ENCODE data around the gene CCNI.

The CCNI gene

DNA sequence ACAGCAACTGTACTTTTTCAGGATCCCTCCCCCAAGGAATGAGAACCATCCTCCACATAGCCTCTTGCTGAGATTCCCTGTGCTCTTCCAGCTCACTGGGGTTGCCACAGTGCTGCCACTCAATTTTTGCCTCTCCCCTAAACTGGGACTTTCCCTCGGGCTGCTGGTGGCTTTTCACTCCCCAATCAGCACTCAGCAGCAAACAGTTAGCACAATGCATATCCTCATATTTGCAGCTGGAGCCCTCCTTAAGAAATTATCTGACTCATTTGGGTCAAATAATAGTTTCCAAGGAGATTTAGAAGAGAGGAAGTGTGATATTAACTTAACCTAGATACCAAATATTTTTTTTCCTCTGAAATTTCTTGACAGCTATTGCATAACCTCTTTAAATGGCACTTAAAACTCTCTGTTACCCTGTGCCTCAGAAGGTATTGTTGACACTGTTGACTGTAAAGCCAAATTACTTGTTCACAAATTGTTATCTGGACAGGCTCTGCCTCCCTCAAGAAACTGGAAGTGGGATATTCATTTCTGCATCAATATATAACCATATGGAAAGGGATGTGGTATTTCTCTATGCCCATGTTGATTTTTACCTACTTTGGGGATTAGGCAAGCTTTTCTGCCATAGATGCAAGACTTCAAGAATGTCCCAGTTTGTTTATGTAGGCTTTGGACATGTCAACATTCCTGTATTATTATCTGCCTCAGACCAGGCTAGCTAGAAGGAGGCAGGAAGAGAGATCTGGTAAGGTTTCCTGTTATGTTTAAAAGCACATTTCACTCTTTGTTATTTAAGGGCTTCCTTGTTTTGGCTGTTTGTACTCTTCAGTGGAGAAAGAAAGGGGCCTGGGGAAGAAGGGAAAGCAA, 68.2 kb downstream of the CCNI start:
- H3K9ac ChIP-seq, result no peak overlapping the region; the same call in 1 of the 2 replicates
- peak overlapping the region; percentile 11 for H3K4me2 ChIP-seq
- H3K27ac ChIP-seq, result peak overlapping the region; percentile 10; the same call in 1 of the 2 replicates
- H4K20me1 ChIP-seq (ENCODE audit: insufficient read depth), result no peaks in the 10 kb centered on the region
- no peak overlapping the region for H2AFZ ChIP-seq (ENCODE audit: low read depth)
- H3K4me3 ChIP-seq (IDR thresholded peaks at IDR 0.05; ENCODE audit: insufficient read depth, low read depth, low read length), result no peak overlapping the region
- peaks cover 41% of the 10 kb centered on the region for H3K4me1 ChIP-seq (ENCODE audit: low read depth, poor library complexity, severe bottlenecking)
- no peaks in the 10 kb centered on the region for H3K36me3 ChIP-seq (ENCODE audit: insufficient read depth)
- TF ChIP-seq, protein P1, sequence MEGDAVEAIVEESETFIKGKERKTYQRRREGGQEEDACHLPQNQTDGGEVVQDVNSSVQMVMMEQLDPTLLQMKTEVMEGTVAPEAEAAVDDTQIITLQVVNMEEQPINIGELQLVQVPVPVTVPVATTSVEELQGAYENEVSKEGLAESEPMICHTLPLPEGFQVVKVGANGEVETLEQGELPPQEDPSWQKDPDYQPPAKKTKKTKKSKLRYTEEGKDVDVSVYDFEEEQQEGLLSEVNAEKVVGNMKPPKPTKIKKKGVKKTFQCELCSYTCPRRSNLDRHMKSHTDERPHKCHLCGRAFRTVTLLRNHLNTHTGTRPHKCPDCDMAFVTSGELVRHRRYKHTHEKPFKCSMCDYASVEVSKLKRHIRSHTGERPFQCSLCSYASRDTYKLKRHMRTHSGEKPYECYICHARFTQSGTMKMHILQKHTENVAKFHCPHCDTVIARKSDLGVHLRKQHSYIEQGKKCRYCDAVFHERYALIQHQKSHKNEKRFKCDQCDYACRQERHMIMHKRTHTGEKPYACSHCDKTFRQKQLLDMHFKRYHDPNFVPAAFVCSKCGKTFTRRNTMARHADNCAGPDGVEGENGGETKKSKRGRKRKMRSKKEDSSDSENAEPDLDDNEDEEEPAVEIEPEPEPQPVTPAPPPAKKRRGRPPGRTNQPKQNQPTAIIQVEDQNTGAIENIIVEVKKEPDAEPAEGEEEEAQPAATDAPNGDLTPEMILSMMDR (conservative IDR thresholded peaks at IDR 0.05; ENCODE audit: low read depth, low read length), result no peak
- H3K79me2 ChIP-seq (ENCODE audit: insufficient read depth, low read depth), result no peaks in the 10 kb centered on the region
- no peaks in the 10 kb centered on the region for H3K27me3 ChIP-seq (ENCODE audit: insufficient read depth, low read depth)

DNA sequence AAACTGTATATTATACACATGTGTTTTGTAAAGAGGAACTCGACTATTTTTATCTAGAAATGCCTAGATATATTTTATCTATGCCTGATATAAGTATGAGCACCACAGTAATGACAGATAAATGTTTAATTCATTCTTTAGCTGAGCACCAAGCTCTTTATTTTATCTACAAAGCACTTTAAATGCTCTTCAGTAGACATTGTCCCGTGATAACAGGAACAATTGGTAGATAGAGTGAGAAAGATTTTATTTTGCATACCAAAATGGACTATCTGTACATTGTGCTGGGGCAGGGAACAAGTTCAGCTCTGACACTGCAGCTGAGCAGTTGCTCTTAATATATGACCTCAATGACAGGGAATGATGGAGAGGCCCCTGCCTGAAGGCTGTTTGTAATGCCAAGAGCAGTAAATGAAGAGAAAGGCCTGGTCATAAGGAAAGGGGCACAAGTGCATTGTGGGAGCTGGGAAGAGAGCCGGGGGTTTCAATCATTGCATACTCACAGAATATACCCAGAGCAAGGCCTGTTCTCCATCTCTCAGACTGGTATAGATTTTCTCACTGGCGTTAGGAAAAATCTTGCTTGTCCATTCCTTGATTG, 68.9 kb downstream of the CCNI start:
- H3K4me1 ChIP-seq (ENCODE audit: low read depth, poor library complexity, severe bottlenecking), result peaks cover 41% of the 10 kb centered on the region
- H3K4me3 ChIP-seq (IDR thresholded peaks at IDR 0.05; ENCODE audit: insufficient read depth, low read depth, low read length), result no peak overlapping the region
- no peak overlapping the region for H2AFZ ChIP-seq (ENCODE audit: low read depth)
- H3K27ac ChIP-seq, result peak overlapping the region; percentile 10; the same call in 1 of the 2 replicates
- no peaks in the 10 kb centered on the region for H3K36me3 ChIP-seq (ENCODE audit: insufficient read depth)
- H4K20me1 ChIP-seq (ENCODE audit: insufficient read depth), result no peaks in the 10 kb centered on the region
- H3K27me3 ChIP-seq (ENCODE audit: insufficient read depth, low read depth), result no peaks in the 10 kb centered on the region
- no peaks in the 10 kb centered on the region for H3K79me2 ChIP-seq (ENCODE audit: insufficient read depth, low read depth)
- H3K4me2 ChIP-seq, result peak overlapping the region; percentile 11
- H3K9ac ChIP-seq, result no peak overlapping the region
- TF ChIP-seq, protein P1 (conservative IDR thresholded peaks at IDR 0.05; ENCODE audit: low read depth, low read length), result no peak

DNA sequence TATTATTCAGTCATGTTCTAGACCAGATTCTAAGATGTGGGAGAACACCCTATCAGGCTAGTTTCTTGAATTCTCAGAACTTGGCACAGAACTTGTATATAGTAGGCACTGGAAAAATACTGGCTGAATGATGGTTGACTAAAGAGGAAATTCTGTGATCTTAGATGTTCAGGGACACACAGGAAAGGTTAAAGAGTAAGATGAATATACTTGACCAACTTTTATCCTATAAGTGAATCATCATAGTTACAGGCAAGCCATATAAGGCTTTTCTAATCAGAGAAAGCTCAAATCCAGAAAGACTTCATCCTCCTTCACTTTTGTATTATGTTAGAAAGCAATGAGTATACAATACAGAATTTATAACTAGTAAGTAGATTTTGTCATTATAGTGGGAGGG, 72.4 kb downstream of the CCNI start:
- Histone ChIP-seq H2AFZ (ENCODE audit: low read depth) (no peak overlapping the region), H3K4me3 (IDR thresholded peaks at IDR 0.05; ENCODE audit: insufficient read depth, low read depth, low read length) (no peak overlapping the region), H3K27ac (no peak overlapping the region), H3K36me3 (ENCODE audit: insufficient read depth) (no peaks in the 10 kb centered on the region; the same call in 1 of the 2 replicates), H3K9ac (no peak overlapping the region), H4K20me1 (ENCODE audit: insufficient read depth) (no peaks in the 10 kb centered on the region), H3K4me2 (no peak overlapping the region), H3K79me2 (ENCODE audit: insufficient read depth, low read depth) (no peaks in the 10 kb centered on the region), H3K4me1 (ENCODE audit: low read depth, poor library complexity, severe bottlenecking) (peaks cover 32% of the 10 kb centered on the region), H3K27me3 (ENCODE audit: insufficient read depth, low read depth) (no peaks in the 10 kb centered on the region)
- TF ChIP-seq, protein P1 (conservative IDR thresholded peaks at IDR 0.05; ENCODE audit: low read depth, low read length), result no peak

DNA sequence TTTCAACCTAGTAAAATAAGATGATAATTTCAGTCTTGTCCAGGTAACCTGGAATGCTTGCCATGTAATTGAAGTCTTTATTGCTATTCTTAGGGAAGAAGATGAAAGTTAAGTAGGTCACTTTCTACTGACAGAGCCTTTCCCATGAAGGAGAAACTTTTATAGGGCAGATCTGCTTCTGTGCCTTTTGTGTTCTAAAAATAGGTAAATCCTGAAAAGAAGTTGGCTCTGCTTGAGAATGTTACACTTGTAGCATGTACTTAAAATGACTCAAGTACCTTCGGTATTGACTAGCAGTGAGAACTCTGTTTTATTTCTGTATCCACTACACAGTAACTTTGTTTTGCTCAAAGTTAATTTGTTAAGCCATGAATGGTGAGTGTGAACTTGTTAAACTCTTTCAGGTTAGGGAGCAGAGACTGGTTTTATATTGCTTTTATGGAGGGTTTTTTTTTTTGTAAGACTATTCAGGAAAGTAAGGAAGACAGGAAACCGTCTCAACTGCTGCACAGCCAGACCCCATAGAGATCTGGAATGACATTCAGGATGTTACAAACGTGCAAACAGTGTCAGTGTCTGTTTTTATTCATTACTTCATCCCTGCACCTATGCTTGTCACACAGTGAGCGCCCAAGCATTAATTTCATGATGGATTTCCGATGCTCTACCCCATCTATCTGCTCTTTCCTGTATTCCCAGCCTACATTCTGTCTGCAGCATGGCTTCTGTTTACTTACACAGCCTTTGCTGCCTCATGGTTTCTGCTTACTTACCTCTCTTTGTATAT, 73.3 kb downstream of the CCNI start:
- Histone ChIP-seq H2AFZ (ENCODE audit: low read depth) (no peak overlapping the region), H3K4me1 (ENCODE audit: low read depth, poor library complexity, severe bottlenecking) (peaks cover 25% of the 10 kb centered on the region), H3K79me2 (ENCODE audit: insufficient read depth, low read depth) (no peaks in the 10 kb centered on the region), H3K27me3 (ENCODE audit: insufficient read depth, low read depth) (no peaks in the 10 kb centered on the region), H3K4me3 (IDR thresholded peaks at IDR 0.05; ENCODE audit: insufficient read depth, low read depth, low read length) (no peak overlapping the region), H4K20me1 (ENCODE audit: insufficient read depth) (no peaks in the 10 kb centered on the region), H3K4me2 (no peak overlapping the region), H3K36me3 (ENCODE audit: insufficient read depth) (no peaks in the 10 kb centered on the region; the same call in 1 of the 2 replicates), H3K9ac (no peak overlapping the region), H3K27ac (no peak overlapping the region)
- TF ChIP-seq, protein P1 (conservative IDR thresholded peaks at IDR 0.05; ENCODE audit: low read depth, low read length), result no peak
